ENCODE measurements around the gene ERCC8.
A peak's percentile ranks its signal among the peaks of the same experiment; 100 is the strongest.

Gene ERCC8

GRCh38 chr5:60843386-60843935 is 101.4 kb downstream of the ERCC8 start:
- Histone ChIP-seq H3K9me3 (ENCODE audit: control insufficient read depth, insufficient read depth, low read depth, low read length) (no peaks in the 10 kb centered on the region), H3K4me1 (ENCODE audit: control insufficient read depth, insufficient read depth, low read length) (no peaks in the 10 kb centered on the region; the same call in 1 of the 2 replicates), H3K36me3 (ENCODE audit: control insufficient read depth in 2 of 2, insufficient read depth in 1 of 2, low read length in 2 of 2) (no peaks in the 10 kb centered on the region), H3K4me3 (ENCODE audit: low read depth, low read length) (peak overlapping the region; percentile 89), H3K27ac (ENCODE audit: extremely low read depth, low read depth, low read length) (peak overlapping the region; percentile 61; the same call in 1 of the 2 replicates)
- TF ChIP-seq PBX3 (CRISPR knock-in tag; IDR thresholded peaks at IDR 0.05) = peak; percentile 14; the same call in 1 of the 2 replicates
- no peak for TF ChIP-seq ZNF426 (tag by site-specific recombination; IDR thresholded peaks at IDR 0.05)
- no peak; the same call in 1 of the 2 replicates for TF ChIP-seq ZNF76 (tag by site-specific recombination; IDR thresholded peaks at IDR 0.05; ENCODE audit: borderline replicate concordance, low read depth)
- TF ChIP-seq ZNF112 (tag by site-specific recombination; IDR thresholded peaks at IDR 0.05) = no peak
- peak; percentile 30; the same call in 1 of the 2 replicates for TF ChIP-seq REST (tag by site-specific recombination; IDR thresholded peaks at IDR 0.05)
- peak; percentile 29; the same call in 1 of the 2 replicates for TF ChIP-seq SCRT1 (tag by site-specific recombination; IDR thresholded peaks at IDR 0.05; ENCODE audit: borderline replicate concordance)
- peak; percentile 44 for TF ChIP-seq SCRT2 (tag by site-specific recombination; IDR thresholded peaks at IDR 0.05)
- TF ChIP-seq BCL11A (tag by site-specific recombination; IDR thresholded peaks at IDR 0.05; ENCODE audit: low read depth) = no peak
- no peak for TF ChIP-seq ZNF530 (tag by site-specific recombination; IDR thresholded peaks at IDR 0.05; ENCODE audit: low read depth)
- TF ChIP-seq ZNF335 (tag by site-specific recombination; conservative IDR thresholded peaks at IDR 0.05) = peak; percentile 60
- 0 out of 2 replicates have a peak, but pooled peaks have one; percentile 8 for TF ChIP-seq ZNF692 (tag by site-specific recombination; IDR thresholded peaks at IDR 0.05)
- 0 out of 2 replicates have a peak, but pooled peaks have one; percentile 18 for TF ChIP-seq ZBTB11 (tag by site-specific recombination; conservative IDR thresholded peaks at IDR 0.05; ENCODE audit: low read depth)
- CTCF ChIA-PET = interaction anchor here (0.7 to 1.4 kb wide), 5 partner anchors 15 to 211 kb away, joined by 3 to 7 read pairs (median 4); no protein-coding TSS in a partner anchor
- POLR2A ChIA-PET = interaction anchor here (1.4 to 2.0 kb wide), 5 partner anchors 8 to 147 kb away, joined by 3 to 13 read pairs (median 7); partner anchors contain the start of genes DEPDC1B, ERCC8 and NDUFAF2

- Histone ChIP-seq H3K36me3 (ENCODE audit: control insufficient read depth in 2 of 2, insufficient read depth in 1 of 2, low read length in 2 of 2) (no peaks in the 10 kb centered on the region), H3K4me1 (ENCODE audit: control insufficient read depth, insufficient read depth, low read length) (no peaks in the 10 kb centered on the region; the same call in 1 of the 2 replicates), H3K9me3 (ENCODE audit: control insufficient read depth, insufficient read depth, low read depth, low read length) (no peaks in the 10 kb centered on the region), H3K27ac (ENCODE audit: extremely low read depth, low read depth, low read length) (no peak overlapping the region; the same call in 1 of the 2 replicates), H3K4me3 (ENCODE audit: low read depth, low read length) (peak overlapping the region; percentile 89)
- CTCF ChIA-PET = interaction anchor here (0.7 kb wide), 1 partner anchor 212 kb away, joined by 4 read pairs; no protein-coding TSS in a partner anchor
- POLR2A ChIA-PET = interaction anchor here (1.6 to 2.0 kb wide), 3 partner anchors 10 to 147 kb away, joined by 3 to 10 read pairs (median 6); partner anchors contain the start of genes ERCC8 and NDUFAF2
- TF ChIP-seq TRIM28 (IDR thresholded peaks at IDR 0.05; ENCODE audit: borderline replicate concordance, low read length) (no peak), GLIS1 (tag by site-specific recombination; IDR thresholded peaks at IDR 0.05) (no peak), IKZF3 (tag by site-specific recombination; IDR thresholded peaks at IDR 0.05) (peak; percentile 45; the same call in 1 of the 2 replicates), ZNF391 (tag by site-specific recombination; IDR thresholded peaks at IDR 0.05; ENCODE audit: borderline replicate concordance, low read depth) (no peak), ZNF449 (tag by site-specific recombination; IDR thresholded peaks at IDR 0.05) (no peak), ZNF623 (tag by site-specific recombination; IDR thresholded peaks at IDR 0.05) (no peak), BCL6B (tag by site-specific recombination; IDR thresholded peaks at IDR 0.05) (no peak)
These were observed 101.9 kb downstream of the ERCC8 start for GRCh38 chr5:60842871-60843385.
